Measurements from ENCODE around the gene ZRSR2. TPM values are rescaled to one million over a fixed set of nuclear protein-coding genes. Genes with fewer than 3 reads are reported as not detected.

ZRSR2 gene
- total RNA-seq, 1 donor from 2014 or later: 19.8 TPM

DNA sequence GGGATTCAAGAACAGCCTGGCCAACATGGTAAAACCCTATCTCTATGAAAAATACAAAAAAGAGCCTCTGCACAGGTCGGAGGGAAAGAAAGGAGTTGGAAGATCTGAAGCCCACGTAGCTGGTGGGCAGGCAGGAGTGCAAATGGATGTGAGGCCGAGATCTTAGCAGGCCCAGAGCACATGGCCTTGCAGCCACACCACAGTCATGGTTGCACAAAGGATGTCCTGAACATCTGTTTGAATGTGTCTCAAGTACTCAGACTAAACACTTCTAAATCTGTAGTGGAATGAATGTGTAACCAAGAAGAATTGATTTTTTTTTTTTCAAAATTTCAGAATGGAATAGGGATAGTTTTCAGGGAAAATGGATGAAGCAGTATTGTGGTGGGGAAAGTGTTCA lies 41.4 kb upstream of the ZRSR2 start:
- DNase-seq: no peak
- POLR2A ChIA-PET: interaction anchor here (0.9 to 2.9 kb wide), 5 partner anchors 10 to 107 kb away, joined by 3 to 37 read pairs (median 5); partner anchors contain the start of genes AP1S2 and CA5B
- Mint-ChIP-seq H3K9me3 (no peaks in the 10 kb centered on the region), H3K4me1 (peaks cover 61% of the 10 kb centered on the region), H3K36me3 (ENCODE audit: low read depth) (peaks cover 18% of the 10 kb centered on the region), H3K27ac (peak overlapping the region; percentile 98), H3K4me3 (no peak overlapping the region), H3K27me3 (no peaks in the 10 kb centered on the region)
- intact Hi-C loops (cut with micrococcal nuclease): no loop called here
- ATAC-seq (ENCODE audit: low read depth): no peak
- CTCF ChIA-PET: no interaction called here
- TF ChIP-seq, protein P1, sequence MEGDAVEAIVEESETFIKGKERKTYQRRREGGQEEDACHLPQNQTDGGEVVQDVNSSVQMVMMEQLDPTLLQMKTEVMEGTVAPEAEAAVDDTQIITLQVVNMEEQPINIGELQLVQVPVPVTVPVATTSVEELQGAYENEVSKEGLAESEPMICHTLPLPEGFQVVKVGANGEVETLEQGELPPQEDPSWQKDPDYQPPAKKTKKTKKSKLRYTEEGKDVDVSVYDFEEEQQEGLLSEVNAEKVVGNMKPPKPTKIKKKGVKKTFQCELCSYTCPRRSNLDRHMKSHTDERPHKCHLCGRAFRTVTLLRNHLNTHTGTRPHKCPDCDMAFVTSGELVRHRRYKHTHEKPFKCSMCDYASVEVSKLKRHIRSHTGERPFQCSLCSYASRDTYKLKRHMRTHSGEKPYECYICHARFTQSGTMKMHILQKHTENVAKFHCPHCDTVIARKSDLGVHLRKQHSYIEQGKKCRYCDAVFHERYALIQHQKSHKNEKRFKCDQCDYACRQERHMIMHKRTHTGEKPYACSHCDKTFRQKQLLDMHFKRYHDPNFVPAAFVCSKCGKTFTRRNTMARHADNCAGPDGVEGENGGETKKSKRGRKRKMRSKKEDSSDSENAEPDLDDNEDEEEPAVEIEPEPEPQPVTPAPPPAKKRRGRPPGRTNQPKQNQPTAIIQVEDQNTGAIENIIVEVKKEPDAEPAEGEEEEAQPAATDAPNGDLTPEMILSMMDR (IDR thresholded peaks at IDR 0.05): no peak

DNA sequence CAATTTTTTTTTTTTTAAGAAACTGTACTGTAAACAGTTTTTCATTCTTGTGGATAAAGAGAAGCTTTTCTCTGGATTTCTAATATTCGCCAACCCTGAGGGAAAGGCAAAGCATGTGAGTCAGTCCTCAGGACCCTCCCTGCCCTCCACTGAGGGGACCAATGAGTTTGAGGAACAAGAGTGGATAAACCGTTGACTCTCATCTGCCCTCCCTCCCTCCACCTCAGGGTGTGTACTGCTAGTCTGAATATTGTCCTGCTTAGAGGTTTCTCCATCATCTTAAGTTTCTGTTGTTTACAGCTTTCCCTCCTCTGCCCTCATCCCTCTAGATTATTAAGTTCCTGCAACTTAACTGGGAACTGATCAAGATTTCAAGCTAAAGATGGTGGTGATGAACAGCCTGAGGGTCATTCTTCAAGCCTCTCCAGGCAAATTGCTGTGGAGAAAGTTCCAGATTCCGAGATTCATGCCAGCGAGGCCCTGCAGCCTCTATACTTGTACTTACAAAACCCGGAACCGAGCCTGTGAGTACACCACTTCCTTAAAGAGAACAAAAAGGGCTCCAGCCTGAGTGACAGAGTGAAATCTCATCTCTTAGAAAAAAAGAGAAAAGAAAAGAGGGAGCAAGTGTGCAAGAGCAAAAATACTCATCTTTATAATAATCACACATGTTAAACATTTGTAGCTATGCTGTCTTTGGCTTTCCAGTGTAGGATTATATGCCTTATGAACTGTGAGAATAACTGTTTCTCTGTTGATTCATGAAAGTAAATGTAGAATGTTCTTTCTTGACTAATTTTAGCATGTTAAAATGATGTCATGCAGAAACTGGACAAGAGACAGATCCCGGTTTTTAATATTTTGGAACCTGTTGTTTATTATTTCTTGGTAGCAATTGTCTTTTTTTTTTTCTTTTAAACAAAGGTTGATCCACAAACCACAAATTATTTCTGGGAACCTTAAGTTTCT lies 40.4 kb upstream of the ZRSR2 start:
- peaks cover 58% of the 10 kb centered on the region for H3K4me1 Mint-ChIP-seq
- H3K4me3 Mint-ChIP-seq: peak overlapping the region; percentile 58
- ChIA-PET POLR2A (interaction anchor here (0.9 to 2.9 kb wide), 5 partner anchors 11 to 106 kb away, joined by 3 to 37 read pairs (median 5); partner anchors contain the start of genes AP1S2 and CA5B), CTCF (no interaction called here)
- peak; percentile 78 for ATAC-seq (ENCODE audit: low read depth)
- intact Hi-C loops (cut with micrococcal nuclease): loop anchor here (1.0 to 2.0 kb wide), 2 partner anchors 12 to 41 kb away; partner anchors contain the start of genes CA5B and ZRSR2
- no peak for DNase-seq
- H3K27ac Mint-ChIP-seq: peak overlapping the region; percentile 98
- H3K36me3 Mint-ChIP-seq (ENCODE audit: low read depth): peaks cover 16% of the 10 kb centered on the region
- TF ChIP-seq, protein P1 (IDR thresholded peaks at IDR 0.05): no peak
- H3K9me3 Mint-ChIP-seq: no peaks in the 10 kb centered on the region
- no peaks in the 10 kb centered on the region for H3K27me3 Mint-ChIP-seq

DNA sequence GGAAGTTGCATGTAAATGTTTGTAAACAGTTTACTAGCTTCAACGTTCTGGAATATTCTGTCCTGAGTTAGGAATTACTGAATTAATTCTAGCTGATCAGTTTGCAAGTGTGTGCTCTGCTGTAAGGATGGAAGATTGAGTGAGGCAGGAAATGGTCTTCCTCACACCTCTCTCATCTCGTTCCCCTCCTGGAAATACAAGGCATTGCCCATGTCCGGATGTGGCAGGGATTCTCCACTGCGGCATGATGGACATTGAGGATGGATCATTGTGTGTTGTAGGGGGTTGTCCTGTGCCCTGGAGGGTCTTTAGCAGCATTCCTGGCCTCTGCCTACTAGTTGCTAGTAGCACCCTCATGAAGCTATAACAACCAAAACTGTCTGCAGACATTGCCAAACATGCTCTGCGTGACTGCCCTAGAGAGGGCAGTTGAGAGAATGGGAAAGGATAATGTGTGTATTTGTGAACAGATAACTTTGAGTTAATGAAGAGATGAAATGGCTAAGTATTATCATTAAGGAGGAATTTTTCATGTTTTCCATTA lies 39.6 kb upstream of the ZRSR2 start:
- DNase-seq (no peak), ATAC-seq (ENCODE audit: low read depth) (peak; percentile 34)
- CTCF ChIA-PET: no interaction called here
- H3K27me3 Mint-ChIP-seq: no peaks in the 10 kb centered on the region
- TF ChIP-seq, protein P1 (IDR thresholded peaks at IDR 0.05): no peak
- peaks cover 14% of the 10 kb centered on the region for H3K36me3 Mint-ChIP-seq (ENCODE audit: low read depth)
- intact Hi-C loops (cut with micrococcal nuclease): loop anchor here (1.0 to 2.0 kb wide), 3 partner anchors 12 to 75 kb away; partner anchors contain the start of genes CA5B and ZRSR2
- peaks cover 57% of the 10 kb centered on the region for H3K4me1 Mint-ChIP-seq
- peak overlapping the region; percentile 98 for H3K27ac Mint-ChIP-seq
- POLR2A ChIA-PET: interaction anchor here (2.4 to 2.9 kb wide), 2 partner anchors 12 to 39 kb away, joined by 5 to 37 read pairs; partner anchors contain the start of gene CA5B
- no peaks in the 10 kb centered on the region for H3K9me3 Mint-ChIP-seq
- H3K4me3 Mint-ChIP-seq: peak overlapping the region; percentile 63

DNA sequence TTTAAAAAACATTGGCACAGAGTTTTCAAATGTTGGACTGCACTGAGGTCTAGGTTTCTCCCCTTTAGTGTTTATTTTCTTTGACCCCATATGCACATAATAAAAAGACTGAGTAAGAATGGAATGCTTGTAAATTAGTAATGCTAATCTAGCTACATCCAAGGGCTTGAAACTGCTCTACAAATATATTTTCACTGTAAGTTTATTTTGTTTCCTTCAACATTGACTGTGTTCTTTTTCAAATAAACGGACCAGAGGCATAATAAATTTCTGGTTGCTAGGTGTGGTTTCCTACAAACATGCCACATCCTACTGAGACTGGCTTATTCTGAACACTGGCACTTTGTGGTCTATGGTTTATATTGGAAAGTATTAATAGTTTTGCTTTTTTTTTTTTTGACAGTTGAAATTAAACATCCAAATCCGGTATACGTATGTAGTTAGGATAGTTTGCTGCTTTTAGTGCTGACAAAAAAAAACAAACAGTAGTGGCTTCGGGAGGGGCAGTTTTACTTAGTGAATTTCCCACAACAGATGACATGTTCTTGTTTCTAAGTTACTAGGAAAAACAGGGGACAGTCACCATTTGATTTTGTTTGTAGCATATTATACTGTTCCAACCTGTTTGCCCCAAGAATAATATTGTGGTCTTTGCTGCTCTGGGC lies 39.0 kb upstream of the ZRSR2 start:
- Mint-ChIP-seq H3K9me3 (no peaks in the 10 kb centered on the region), H3K4me1 (peaks cover 57% of the 10 kb centered on the region), H3K4me3 (peak overlapping the region; percentile 63), H3K36me3 (ENCODE audit: low read depth) (peaks cover 13% of the 10 kb centered on the region), H3K27me3 (no peaks in the 10 kb centered on the region), H3K27ac (peak overlapping the region; percentile 98)
- POLR2A ChIA-PET: interaction anchor here (2.4 to 2.9 kb wide), 2 partner anchors 13 to 38 kb away, joined by 5 to 37 read pairs; partner anchors contain the start of gene CA5B
- intact Hi-C loops (cut with micrococcal nuclease): loop anchor here (1.0 to 2.0 kb wide), 2 partner anchors 40 to 76 kb away; partner anchors contain the start of gene ZRSR2
- TF ChIP-seq, protein P1 (IDR thresholded peaks at IDR 0.05): no peak
- CTCF ChIA-PET: no interaction called here
- DNase-seq: no peak
- peak; percentile 58 for ATAC-seq (ENCODE audit: low read depth)
